HCT116 (cell line): ENCODE results near the gene GAB4. TPM values are rescaled to one million over a fixed set of nuclear protein-coding genes. Genes with fewer than 3 reads are reported as not detected.
"Not testable (repeated sequence)": the region's sequence is repeated elsewhere in the genome, so short reads cannot be mapped to it uniquely, and the experiment has no call there.

Experiments used
- ATAC-seq: fragments of 200-7000 bp; cut with Tn5 transposase; 2 replicates; pipeline ENCODE4 v1.9.1; 2020; ENCODE audit warnings: mild to moderate bottlenecking, moderate library complexity
- BruUV-seq: library from RNA; stranded (reverse); fragments of 400-500 nt; replicated peaks from 2 replicates; lab custom pipeline; 2021; lab: Mats Ljungman, UMichigan
- CTCF ChIA-PET: fragments of 300-600 bp; sonication (Branson Sonifier 250); formaldehyde crosslinking; loops from one replicate; lab custom pipeline; 2021; ENCODE audit warnings: antibody characterized with exemption; lab: Charles Lee
- POLR2A ChIA-PET: fragments of 300-600, 350-600 bp; sonication (Branson Sonifier 250); formaldehyde crosslinking; loops from one replicate; lab custom pipeline; 2021; ENCODE audit warnings: antibody characterized with exemption; lab: Charles Lee
- RAD21 ChIA-PET, 2 experiments: fragments of 300-600 bp; sonication (Branson Sonifier 250); formaldehyde crosslinking; loops; one replicate each; lab custom pipeline; 2023; ENCODE audit warnings: low total read pairs in 2 of 2; ENCODE audit not compliant: uncharacterized antibody in 2 of 2, unreplicated experiment in 2 of 2, low non-redundant PET in 1 of 2; lab: Charles Lee
- DNase-seq: peaks from one replicate; pipeline ENCODE4 v3.0.0-alpha.2; 2010; ENCODE audit warnings: low read depth, low spot score
- H2AFZ ChIP-seq: fragments of 200-600 bp; shearing (Covaris generic), sonication (generic); 2 replicates; pipeline ENCODE4 v1.6.1; 2017; ENCODE audit warnings: low read depth, mixed run types, mixed read lengths, antibody characterized with exemption, low read length; ENCODE audit not compliant: poor library complexity, severe bottlenecking
- H3K27ac ChIP-seq: 2 replicates; pipeline ENCODE4 v1.5.1; 2012; ENCODE audit warnings: low read depth, low read length
- H3K27me3 ChIP-seq: fragments of 200-600 bp; sonication (generic); 2 replicates; pipeline ENCODE4 v1.6.1; 2016; ENCODE audit warnings: mixed run types, low read length, mixed read lengths; ENCODE audit not compliant: insufficient read depth
- H3K36me3 ChIP-seq, 2 experiments: fragments of 200-500 bp in 1 of 2; fragments of 200-600 bp in 1 of 2; sonication (Bioruptor generic) in 1 of 2; sonication (generic) in 1 of 2; 2 replicates each; pipeline versions ENCODE4 v1.5.1 to v1.6.1; 2014 to 2016; ENCODE audit warnings: low read length in 2 of 2, inconsistent platforms in 1 of 2, mixed read lengths in 1 of 2, mixed run types in 1 of 2; ENCODE audit not compliant: insufficient read depth in 2 of 2, control insufficient read depth in 1 of 2
- H3K4me1 ChIP-seq, 2 experiments: fragments of 200-600 bp in 1 of 2; sonication (generic) in 1 of 2; 2 replicates each; pipeline versions ENCODE4 v1.5.1 to v1.6.1; 2012 to 2017; ENCODE audit warnings: low read length in 2 of 2, inconsistent platforms in 1 of 2, mild to moderate bottlenecking in 1 of 2, mixed read lengths in 1 of 2, mixed run types in 1 of 2, moderate library complexity in 1 of 2; ENCODE audit not compliant: insufficient read depth in 2 of 2, control insufficient read depth in 1 of 2
- H3K4me2 ChIP-seq: fragments of 200-600 bp; sonication (generic); 2 replicates; pipeline ENCODE4 v1.6.1; 2017; ENCODE audit warnings: mixed run types, low read length, mixed read lengths
- H3K4me3 ChIP-seq, 2 experiments: fragments of 200-600 bp in 1 of 2; sonication (generic) in 1 of 2; replicated peaks in 1 of 2; 2 replicates each; pipeline ENCODE4 v1.5.1; 2011 to 2016; ENCODE audit warnings: low read length in 2 of 2, control low read depth in 1 of 2, low read depth in 1 of 2, mild to moderate bottlenecking in 1 of 2, mixed read lengths in 1 of 2, mixed run types in 1 of 2
- H3K79me2 ChIP-seq: fragments of 200-600 bp; sonication (generic); 2 replicates; pipeline ENCODE4 v1.6.1; 2017; ENCODE audit warnings: mild to moderate bottlenecking, mixed run types, low read length, moderate library complexity, mixed read lengths; ENCODE audit not compliant: insufficient read depth
- H3K9ac ChIP-seq: fragments of 200-600 bp; sonication (generic); 2 replicates; pipeline ENCODE4 v1.6.1; 2016; ENCODE audit warnings: low read length, mixed read lengths
- H3K9me2 ChIP-seq: fragments of 200-600 bp; sonication (generic), shearing (Covaris generic); 2 replicates; pipeline ENCODE4 v1.6.1; 2017; ENCODE audit warnings: mixed run types, mild to moderate bottlenecking, moderate library complexity; ENCODE audit not compliant: insufficient read depth
- H3K9me3 ChIP-seq, 2 experiments: fragments of 200-500 bp in 1 of 2; fragments of 200-600 bp in 1 of 2; sonication (Bioruptor generic) in 1 of 2; sonication (generic) in 1 of 2; 2 replicates each; pipeline ENCODE4 v1.6.1; 2014 to 2017; ENCODE audit warnings: low read length in 2 of 2, mixed read lengths in 2 of 2, inconsistent platforms in 1 of 2, low read depth in 1 of 2, mild to moderate bottlenecking in 1 of 2, mixed run types in 1 of 2, moderate library complexity in 1 of 2; ENCODE audit not compliant: control insufficient read depth in 1 of 2, insufficient read depth in 1 of 2
- H4K20me1 ChIP-seq: fragments of 200-600 bp; sonication (generic), shearing (Covaris generic); 2 replicates; pipeline ENCODE4 v1.6.1; 2017; ENCODE audit warnings: mixed run types, mild to moderate bottlenecking, moderate library complexity; ENCODE audit not compliant: insufficient read depth
- ATF3 ChIP-seq: IDR thresholded peaks from 2 replicates; pipeline ENCODE4 v1.6.1; 2012
- CBX3 ChIP-seq: IDR thresholded peaks from 2 replicates; pipeline ENCODE4 v1.6.1; 2012; ENCODE audit warnings: low read depth
- CEBPB ChIP-seq: IDR thresholded peaks from 2 replicates; pipeline ENCODE4 v1.6.1; 2012; ENCODE audit warnings: low read depth
- EGR1 ChIP-seq: IDR thresholded peaks from 2 replicates; pipeline ENCODE4 v1.6.1; 2012; ENCODE audit warnings: low read depth
- EZH2phosphoT487 ChIP-seq: fragments of 200-600 bp; IDR thresholded peaks from 2 replicates; pipeline ENCODE4 v1.6.1; 2018; ENCODE audit warnings: antibody characterized with exemption, borderline replicate concordance
- JUND ChIP-seq: IDR thresholded peaks from 2 replicates; pipeline ENCODE4 v1.6.1; 2012
- MAX ChIP-seq: IDR thresholded peaks from 2 replicates; pipeline ENCODE4 v1.6.1; 2012
- POLR2A ChIP-seq: IDR thresholded peaks from 2 replicates; pipeline ENCODE4 v1.7.0; 2011; ENCODE audit warnings: borderline replicate concordance; ENCODE audit not compliant: insufficient read depth, insufficient read length; ENCODE audit errors: extremely low read depth
- POLR2AphosphoS5 ChIP-seq: IDR thresholded peaks from 2 replicates; pipeline ENCODE4 v1.6.1; 2011; ENCODE audit warnings: mild to moderate bottlenecking, low read depth, low read length, moderate library complexity
- RAD21 ChIP-seq: IDR thresholded peaks from 2 replicates; pipeline ENCODE4 v1.6.1; 2012; ENCODE audit warnings: low read depth, mild to moderate bottlenecking
- SIN3A ChIP-seq: IDR thresholded peaks from 2 replicates; pipeline ENCODE4 v1.6.1; 2012; ENCODE audit warnings: low read depth
- SP1 ChIP-seq: IDR thresholded peaks from 2 replicates; pipeline ENCODE4 v1.6.1; 2012; ENCODE audit warnings: low read depth
- SRF ChIP-seq: IDR thresholded peaks from 2 replicates; pipeline ENCODE4 v1.6.1; 2012; ENCODE audit warnings: low read depth
- TCF7L2 ChIP-seq: IDR thresholded peaks from 2 replicates; pipeline ENCODE4 v1.7.0; 2011; ENCODE audit warnings: borderline replicate concordance, inconsistent platforms; ENCODE audit not compliant: insufficient read depth, insufficient read length; ENCODE audit errors: extremely low read depth
- YY1 ChIP-seq: IDR thresholded peaks from 2 replicates; pipeline ENCODE4 v1.6.1; 2011; ENCODE audit warnings: low read length, low read depth, moderate library complexity, mild to moderate bottlenecking; ENCODE audit not compliant: insufficient replicate concordance; ENCODE audit errors: extremely low read depth
- ZFX ChIP-seq: fragments of 450-650 bp; IDR thresholded peaks from 2 replicates; pipeline ENCODE4 v1.6.1; 2017
- intact Hi-C: fragments of 100-400 bp; cut with micrococcal nuclease; formaldehyde crosslinking; loops from 2 replicates; pipeline ENCODE4 v1.10.0; 2022
- total RNA-seq: library from RNA; stranded (reverse); gene quantifications from one replicate; pipeline ENCODE4 v1.2.1, GENCODE V29; 2021; ENCODE audit not compliant: unreplicated experiment

The GAB4 gene
- total RNA-seq, 1 experiment from 2014 or later, result not detected

- Histone ChIP-seq H3K27ac (no peak overlapping the region), H4K20me1 (no peaks in the 10 kb centered on the region), H3K36me3 (no peaks in the 10 kb centered on the region), H2AFZ (no peak overlapping the region), H3K4me1 (peaks cover 4 to 6% of the 10 kb centered on the region in 2 experiments), H3K79me2 (no peaks in the 10 kb centered on the region), H3K4me2 (no peak overlapping the region), H3K9me2 (no peaks in the 10 kb centered on the region), H3K4me3 (no peak overlapping the region), H3K27me3 (0 out of 2 replicates have a peak, but pooled peaks cover under 1% of the 10 kb centered on the region), H3K9ac (no peak overlapping the region), H3K9me3 (no peaks in the 10 kb centered on the region)
- CTCF ChIA-PET, result interaction anchor here (1.9 to 4.6 kb wide), 2 partner anchors 142 to 586 kb away, joined by 7 to 63 read pairs; no protein-coding TSS in a partner anchor
- POLR2A ChIA-PET, result no interaction called here
- no TSS peak for BruUV-seq
- no peak for TF ChIP-seq POLR2A
- TF ChIP-seq ATF3, result no peak
- no peak for TF ChIP-seq SRF
- no peak for TF ChIP-seq ZFX
- no peak for TF ChIP-seq TCF7L2
- TF ChIP-seq SIN3A, result no peak
- no peak for TF ChIP-seq JUND
- no peak for TF ChIP-seq POLR2AphosphoS5
- TF ChIP-seq EZH2phosphoT487, result no peak
- TF ChIP-seq CBX3, result no peak
- no peak for TF ChIP-seq EGR1
- TF ChIP-seq YY1, result no peak
- TF ChIP-seq MAX, result no peak
- TF ChIP-seq CEBPB, result no peak
- TF ChIP-seq RAD21, result no peak
- TF ChIP-seq SP1, result no peak
- ATAC-seq (no peak), DNase-seq (no peak)
- intact Hi-C loops, result loop anchor here (5.0 kb wide), 1 partner anchor 587 kb away; no protein-coding TSS in a partner anchor
- RAD21 ChIA-PET, result interaction anchor here in 1 of 2 experiments (2.3 kb wide), 1 partner anchor 142 kb away, joined by 7 read pairs; no protein-coding TSS in a partner anchor
Measured at GRCh38 chr22:16915701-16916100, 92.3 kb downstream of the GAB4 start.

- H3K4me2 ChIP-seq, H3K27me3 ChIP-seq, POLR2A ChIA-PET, H3K36me3 ChIP-seq, H3K79me2 ChIP-seq, BruUV-seq, H3K9ac ChIP-seq, H2AFZ ChIP-seq, CTCF ChIA-PET, RAD21 ChIA-PET, ATAC-seq, DNase-seq, H3K9me2 ChIP-seq, H3K4me3 ChIP-seq, H3K4me1 ChIP-seq, H4K20me1 ChIP-seq, H3K9me3 ChIP-seq, H3K27ac ChIP-seq: not testable (repeated sequence)
- intact Hi-C loops, result loop anchor here (5.0 kb wide), 1 partner anchor 587 kb away; no protein-coding TSS in a partner anchor
Measured at GRCh38 chr22:16914911-16915310, 93.1 kb downstream of the GAB4 start.
